ENCODE measurements around the gene NDST1. TPM values are rescaled to one million over a fixed set of nuclear protein-coding genes. Genes with fewer than 3 reads are reported as not detected.

Gene NDST1
- total and polyA plus RNA-seq, 4 donors = 45.6 to 145 (median 60.7) TPM

DNA sequence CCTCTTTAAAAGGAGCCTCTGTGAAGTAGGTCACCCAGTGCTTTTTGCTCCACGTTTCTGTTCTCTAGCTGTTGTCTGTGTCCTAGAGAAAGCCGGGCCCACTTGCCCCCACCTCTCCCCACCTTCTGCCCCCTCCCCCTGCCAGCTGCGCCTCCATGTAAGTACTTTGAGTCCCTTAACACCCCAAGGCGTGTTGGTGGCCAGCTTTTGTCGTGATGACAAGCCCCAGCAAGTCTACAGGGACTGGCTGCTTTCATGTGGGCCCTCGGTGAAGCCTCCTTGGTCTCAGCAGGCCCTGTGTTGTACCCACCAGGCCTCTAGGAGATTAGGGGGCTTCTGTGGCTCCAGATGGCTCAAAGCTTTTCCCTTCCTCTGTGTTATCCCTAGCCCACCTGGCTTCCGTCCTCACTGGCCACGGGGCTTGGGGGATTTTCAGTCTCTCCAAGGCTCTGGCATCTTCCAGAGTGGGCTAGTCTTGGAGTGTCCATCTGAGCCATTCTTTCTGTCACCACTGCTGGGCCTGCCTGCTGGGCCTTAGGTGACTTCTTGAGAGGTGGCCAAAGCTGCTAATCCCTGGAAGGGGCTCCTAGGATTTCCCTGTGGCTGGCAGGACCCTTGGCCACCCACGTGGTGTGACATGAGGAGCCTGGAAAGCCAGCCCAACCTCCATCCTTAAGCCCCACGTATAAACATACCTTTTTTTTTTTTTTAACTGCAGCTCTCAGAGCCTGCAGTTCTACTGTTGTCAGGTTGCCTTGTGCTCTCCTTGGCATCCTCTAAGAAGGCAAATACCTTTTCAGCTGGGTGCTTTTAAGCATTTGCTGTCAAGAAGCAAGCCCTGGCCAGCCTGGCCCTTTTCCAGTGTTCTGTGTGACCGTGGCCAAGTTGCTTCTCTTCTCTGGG, 1.1 kb upstream of the NDST1 start:
- peak overlapping the region in 1 of 2 donors; percentile 85 for H3K27ac ChIP-seq (ENCODE audit: low read depth in 1 of 2, low read length in 1 of 2)
- H3K4me3 ChIP-seq = no peak overlapping the region
- no peaks in the 10 kb centered on the region for H3K27me3 ChIP-seq (ENCODE audit: control insufficient read depth in 3 of 3, insufficient read depth in 3 of 3, low read length in 2 of 3)
- no peak overlapping the region for H3K9ac ChIP-seq (ENCODE audit: insufficient read depth in 1 of 2, low read length in 2 of 2)
- peaks cover 0 to 2% (median 0%) of the 10 kb centered on the region in 4 donors for H3K36me3 ChIP-seq (ENCODE audit: control insufficient read depth in 4 of 4, insufficient read depth in 4 of 4, low read length in 4 of 4)
- H3K9me3 ChIP-seq (ENCODE audit: control insufficient read depth in 4 of 4, insufficient read depth in 3 of 4, low read length in 3 of 4) = no peaks in the 10 kb centered on the region
- 60 to 76% methylated on average over 11 of the region's 11 CpGs for WGBS, 2 donors
- peaks cover 24 to 72% (median 55%) of the 10 kb centered on the region in 5 donors for H3K4me1 ChIP-seq (ENCODE audit: control insufficient read depth in 5 of 5, insufficient read depth in 5 of 5, low read length in 5 of 5)
- peak in 1 of 3 donors; percentile 34 for DNase-seq
- no peak for ATAC-seq (ENCODE audit: insufficient read depth, low FRiP score)
- TF ChIP-seq, protein P1, sequence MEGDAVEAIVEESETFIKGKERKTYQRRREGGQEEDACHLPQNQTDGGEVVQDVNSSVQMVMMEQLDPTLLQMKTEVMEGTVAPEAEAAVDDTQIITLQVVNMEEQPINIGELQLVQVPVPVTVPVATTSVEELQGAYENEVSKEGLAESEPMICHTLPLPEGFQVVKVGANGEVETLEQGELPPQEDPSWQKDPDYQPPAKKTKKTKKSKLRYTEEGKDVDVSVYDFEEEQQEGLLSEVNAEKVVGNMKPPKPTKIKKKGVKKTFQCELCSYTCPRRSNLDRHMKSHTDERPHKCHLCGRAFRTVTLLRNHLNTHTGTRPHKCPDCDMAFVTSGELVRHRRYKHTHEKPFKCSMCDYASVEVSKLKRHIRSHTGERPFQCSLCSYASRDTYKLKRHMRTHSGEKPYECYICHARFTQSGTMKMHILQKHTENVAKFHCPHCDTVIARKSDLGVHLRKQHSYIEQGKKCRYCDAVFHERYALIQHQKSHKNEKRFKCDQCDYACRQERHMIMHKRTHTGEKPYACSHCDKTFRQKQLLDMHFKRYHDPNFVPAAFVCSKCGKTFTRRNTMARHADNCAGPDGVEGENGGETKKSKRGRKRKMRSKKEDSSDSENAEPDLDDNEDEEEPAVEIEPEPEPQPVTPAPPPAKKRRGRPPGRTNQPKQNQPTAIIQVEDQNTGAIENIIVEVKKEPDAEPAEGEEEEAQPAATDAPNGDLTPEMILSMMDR (IDR thresholded peaks at IDR 0.05; ENCODE audit: control extremely low read depth, extremely low read depth) = no peak

DNA sequence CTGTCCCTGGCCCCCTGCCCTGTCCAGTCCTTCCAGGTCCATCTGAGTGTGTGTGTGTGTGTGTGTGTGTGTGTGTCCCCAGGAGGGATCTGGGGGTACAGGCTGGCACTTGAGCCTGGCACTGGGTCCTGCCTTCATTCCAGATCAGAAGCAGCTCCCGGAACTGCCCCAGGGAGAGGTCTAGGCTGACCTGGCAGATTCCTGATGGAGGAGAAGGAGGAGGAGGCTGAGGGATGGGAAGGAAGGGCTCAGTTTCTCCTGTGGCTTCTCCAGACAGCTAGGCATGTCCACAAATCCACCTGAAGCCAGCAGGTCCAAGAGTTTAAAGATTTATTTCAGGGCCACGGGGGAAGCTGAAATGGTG, 328 bp downstream of the NDST1 start:
- WGBS, 2 donors = 63 to 87% methylated on average over 2 of the region's 2 CpGs
- H3K9me3 ChIP-seq (ENCODE audit: control insufficient read depth in 4 of 4, insufficient read depth in 3 of 4, low read length in 3 of 4) = no peaks in the 10 kb centered on the region
- H3K27me3 ChIP-seq (ENCODE audit: control insufficient read depth in 3 of 3, insufficient read depth in 3 of 3, low read length in 2 of 3) = no peaks in the 10 kb centered on the region
- no peak overlapping the region for H3K4me3 ChIP-seq
- H3K36me3 ChIP-seq (ENCODE audit: control insufficient read depth in 4 of 4, insufficient read depth in 4 of 4, low read length in 4 of 4) = peaks cover 0 to 2% (median 0%) of the 10 kb centered on the region in 4 donors
- TF ChIP-seq, protein P1 (IDR thresholded peaks at IDR 0.05; ENCODE audit: control extremely low read depth, extremely low read depth) = no peak
- H3K4me1 ChIP-seq (ENCODE audit: control insufficient read depth in 5 of 5, insufficient read depth in 5 of 5, low read length in 5 of 5) = peaks cover 32 to 73% (median 57%) of the 10 kb centered on the region in 5 donors
- H3K9ac ChIP-seq (ENCODE audit: insufficient read depth in 1 of 2, low read length in 2 of 2) = no peak overlapping the region
- no peak for ATAC-seq (ENCODE audit: insufficient read depth, low FRiP score)
- no peak for DNase-seq
- peak overlapping the region in 1 of 2 donors; percentile 85 for H3K27ac ChIP-seq (ENCODE audit: low read depth in 1 of 2, low read length in 1 of 2)

- Histone ChIP-seq H3K36me3 (ENCODE audit: control insufficient read depth in 4 of 4, insufficient read depth in 4 of 4, low read length in 4 of 4) (peaks cover 0 to 2% (median 0%) of the 10 kb centered on the region in 4 donors), H3K9ac (ENCODE audit: insufficient read depth in 1 of 2, low read length in 2 of 2) (no peak overlapping the region), H3K4me3 (no peak overlapping the region), H3K27ac (ENCODE audit: low read depth in 1 of 2, low read length in 1 of 2) (peak overlapping the region in 1 of 2 donors; percentile 85), H3K9me3 (ENCODE audit: control insufficient read depth in 4 of 4, insufficient read depth in 3 of 4, low read length in 3 of 4) (no peaks in the 10 kb centered on the region), H3K27me3 (ENCODE audit: control insufficient read depth in 3 of 3, insufficient read depth in 3 of 3, low read length in 2 of 3) (no peaks in the 10 kb centered on the region), H3K4me1 (ENCODE audit: control insufficient read depth in 5 of 5, insufficient read depth in 5 of 5, low read length in 5 of 5) (peaks cover 32 to 73% (median 55%) of the 10 kb centered on the region in 5 donors)
- TF ChIP-seq, protein P1 (IDR thresholded peaks at IDR 0.05; ENCODE audit: control extremely low read depth, extremely low read depth) = no peak
- 61 to 76% methylated on average over 4 of the region's 4 CpGs for WGBS, 2 donors
- DNase-seq = no peak
- no peak for ATAC-seq (ENCODE audit: insufficient read depth, low FRiP score)
Measured at GRCh38 chr5:150508828-150509227, 897 bp downstream of the NDST1 start.

All from lung (tissue), 12 donors.